H9 (cell line): ENCODE results near the gene ACAD9. TPM values are rescaled to one million over a fixed set of nuclear protein-coding genes. Genes with fewer than 3 reads are reported as not detected.
"Not testable (repeated sequence)": the region's sequence is repeated elsewhere in the genome, so short reads cannot be mapped to it uniquely, and the experiment has no call there.

ENCODE experiments used
- DNase-seq: peaks from one replicate; pipeline ENCODE4 v3.0.0-alpha.2; 2017
- H2AFZ ChIP-seq: one replicate; pipeline ENCODE4 v1.6.1; 2013; ENCODE audit warnings: mild to moderate bottlenecking, low read length, control low read depth, moderate library complexity
- H2AK5ac ChIP-seq: 2 replicates; pipeline ENCODE4 v1.6.1; 2013; ENCODE audit warnings: low read length, control low read depth, mixed read lengths; ENCODE audit not compliant: insufficient read length
- H2BK120ac ChIP-seq: one replicate; pipeline ENCODE4 v1.6.1; 2013; ENCODE audit warnings: low read depth, mild to moderate bottlenecking, low read length, control low read depth, inconsistent platforms; ENCODE audit not compliant: poor library complexity, severe bottlenecking
- H2BK12ac ChIP-seq: 2 replicates; pipeline ENCODE4 v1.6.1; 2013; ENCODE audit warnings: low read length, control low read depth, mixed read lengths, low read depth; ENCODE audit not compliant: insufficient read length
- H2BK15ac ChIP-seq: 2 replicates; pipeline ENCODE4 v1.6.1; 2013; ENCODE audit warnings: low read depth, low read length, control low read depth
- H2BK20ac ChIP-seq: one replicate; pipeline ENCODE4 v1.6.1; 2013; ENCODE audit warnings: low read depth, mild to moderate bottlenecking, low read length, control low read depth, inconsistent platforms; ENCODE audit not compliant: poor library complexity, severe bottlenecking
- H2BK5ac ChIP-seq: 2 replicates; pipeline ENCODE4 v1.6.1; 2013; ENCODE audit warnings: low read length, control low read depth, mixed read lengths; ENCODE audit not compliant: insufficient read length
- H3K14ac ChIP-seq: 2 replicates; pipeline ENCODE4 v1.6.1; 2013; ENCODE audit warnings: low read length, control low read depth; ENCODE audit not compliant: insufficient read depth
- H3K18ac ChIP-seq: 2 replicates; pipeline ENCODE4 v1.6.1; 2013; ENCODE audit warnings: low read depth, mild to moderate bottlenecking, mixed read lengths, low read length, control low read depth; ENCODE audit not compliant: insufficient read length
- H3K23ac ChIP-seq: 2 replicates; pipeline ENCODE4 v1.6.1; 2013; ENCODE audit warnings: low read length, control low read depth, mixed read lengths, low read depth; ENCODE audit not compliant: insufficient read length
- H3K23me2 ChIP-seq: 2 replicates; pipeline ENCODE4 v1.6.1; 2013; ENCODE audit warnings: low read depth, mild to moderate bottlenecking, mixed read lengths, low read length, control low read depth; ENCODE audit not compliant: insufficient read length, poor library complexity, severe bottlenecking
- H3K27ac ChIP-seq: 2 replicates; pipeline ENCODE4 v1.5.1; 2013; ENCODE audit warnings: low read length, control low read depth, mixed read lengths, low read depth; ENCODE audit not compliant: insufficient read length
- H3K27me3 ChIP-seq: 2 replicates; pipeline ENCODE4 v1.6.1; 2013; ENCODE audit warnings: low read length, control low read depth, inconsistent platforms; ENCODE audit not compliant: insufficient read depth
- H3K4ac ChIP-seq: 2 replicates; pipeline ENCODE4 v1.6.1; 2013; ENCODE audit warnings: low read depth, mild to moderate bottlenecking, control low read depth, inconsistent platforms, low read length, moderate library complexity
- H3K4me1 ChIP-seq: 2 replicates; pipeline ENCODE4 v1.6.1; 2013; ENCODE audit warnings: low read length, control low read depth, inconsistent platforms; ENCODE audit not compliant: insufficient read depth
- H3K4me2 ChIP-seq: 2 replicates; pipeline ENCODE4 v1.6.1; 2013; ENCODE audit warnings: low read length, control low read depth, mixed read lengths; ENCODE audit not compliant: insufficient read length, insufficient read depth
- H3K56ac ChIP-seq: 2 replicates; pipeline ENCODE4 v1.6.1; 2013; ENCODE audit warnings: low read depth, mild to moderate bottlenecking, mixed read lengths, low read length, control low read depth; ENCODE audit not compliant: insufficient read length
- H3K79me1 ChIP-seq: 2 replicates; pipeline ENCODE4 v1.6.1; 2013; ENCODE audit warnings: low read depth, mild to moderate bottlenecking, moderate library complexity, low read length, control low read depth, inconsistent platforms; ENCODE audit not compliant: insufficient read depth, poor library complexity, severe bottlenecking
- H3K79me2 ChIP-seq: 2 replicates; pipeline ENCODE4 v1.6.1; 2013; ENCODE audit warnings: low read length, control low read depth, inconsistent platforms; ENCODE audit not compliant: insufficient read depth
- H3K9ac ChIP-seq: 2 replicates; pipeline ENCODE4 v1.6.1; 2013; ENCODE audit warnings: low read length, control low read depth, mixed read lengths; ENCODE audit not compliant: insufficient read length; ENCODE audit errors: extremely low read depth
- H3K9me3 ChIP-seq: one replicate; pipeline ENCODE4 v1.6.1; 2013; ENCODE audit warnings: low read depth, low read length, inconsistent platforms; ENCODE audit not compliant: control insufficient read depth
- H3T11ph ChIP-seq: one replicate; pipeline ENCODE4 v1.6.1; 2013; ENCODE audit warnings: mild to moderate bottlenecking, low read length, control low read depth, inconsistent platforms
- H4K20me1 ChIP-seq: one replicate; pipeline ENCODE4 v1.6.1; 2013; ENCODE audit not compliant: control insufficient read depth, insufficient read length, insufficient read depth
- H4K5ac ChIP-seq: 2 replicates; pipeline ENCODE4 v1.6.1; 2013; ENCODE audit warnings: low read depth, mild to moderate bottlenecking, mixed read lengths, low read length, control low read depth; ENCODE audit not compliant: insufficient read length
- H4K8ac ChIP-seq: replicated peaks from 2 replicates; pipeline ENCODE4 v1.6.1; 2013; ENCODE audit warnings: low read length, control low read depth, mixed read lengths, low read depth; ENCODE audit not compliant: insufficient read length
- H4K91ac ChIP-seq: 2 replicates; pipeline ENCODE4 v1.6.1; 2013; ENCODE audit warnings: low read depth, mild to moderate bottlenecking, moderate library complexity, mixed read lengths, low read length, control low read depth; ENCODE audit not compliant: insufficient read length
- H3K27ac Mint-ChIP-seq, 3 experiments: 2 replicates in 2 of 3; 3 replicates in 1 of 3; pipeline ENCODE4 v1.8.0; 2020 to 2021; ENCODE audit warnings: mixed read lengths in 3 of 3, mild to moderate bottlenecking in 1 of 3, moderate library complexity in 1 of 3
- H3K27me3 Mint-ChIP-seq: 2 replicates; pipeline ENCODE4 v1.8.0; 2021; ENCODE audit warnings: low read depth, mild to moderate bottlenecking, moderate library complexity, mixed read lengths
- H3K36me3 Mint-ChIP-seq, 3 experiments: 2 replicates in 2 of 3; 3 replicates in 1 of 3; pipeline ENCODE4 v1.8.0; 2020 to 2021; ENCODE audit warnings: low read depth in 3 of 3, mixed read lengths in 3 of 3; ENCODE audit not compliant: insufficient read depth in 1 of 3
- H3K4me1 Mint-ChIP-seq, 2 experiments: 2 replicates each; pipeline ENCODE4 v1.8.0; 2020; ENCODE audit warnings: mixed read lengths in 2 of 2
- H3K4me3 Mint-ChIP-seq, 2 experiments: 2 replicates in 1 of 2; 3 replicates in 1 of 2; pipeline ENCODE4 v1.8.0; 2020 to 2021; ENCODE audit warnings: mild to moderate bottlenecking in 2 of 2, mixed read lengths in 2 of 2, moderate library complexity in 1 of 2
- H3K9me3 Mint-ChIP-seq, 2 experiments: 2 replicates in 1 of 2; 3 replicates in 1 of 2; pipeline ENCODE4 v1.8.0; 2020; ENCODE audit warnings: mild to moderate bottlenecking in 2 of 2, mixed read lengths in 2 of 2, moderate library complexity in 1 of 2
- WGBS: extraction: QIAGEN DNeasy Blood & Tissue Kit; methylation state at CpG from one replicate; pipeline ENCODE4 v1.1.7; 2013; ENCODE audit warnings: missing lambda C conversion rate, low lambda C conversion rate, mixed read lengths; ENCODE audit not compliant: insufficient read length; ENCODE audit errors: extremely low coverage; 5-methylcytosine and 5-hydroxymethylcytosine counted together
- total RNA-seq: library from RNA; stranded (reverse); gene quantifications from 2 replicates; pipeline ENCODE4 v1.2.1, GENCODE V29; 2021

ACAD9 gene
- total RNA-seq, 1 experiment from 2014 or later = 43.1 TPM

DNA sequence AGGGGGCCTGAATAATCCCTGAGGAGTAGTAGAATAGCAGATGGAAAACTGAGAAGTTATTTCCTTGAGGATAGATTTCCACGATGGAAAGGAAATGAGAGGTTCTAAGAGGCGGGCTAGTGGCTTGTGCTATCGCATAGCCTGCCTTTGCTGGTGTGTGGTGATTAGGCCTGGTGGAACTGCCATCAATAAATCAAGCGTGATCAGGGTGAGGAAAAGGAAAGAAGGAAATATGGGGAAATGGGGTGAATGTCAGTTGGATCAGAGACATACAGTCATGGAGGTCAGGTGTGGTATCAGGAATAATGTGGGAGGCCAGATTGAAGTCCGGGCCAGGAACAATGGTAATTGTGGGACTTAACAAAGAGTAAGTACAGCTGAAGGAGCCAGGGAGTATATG, 48.7 kb upstream of the ACAD9 start:
- H4K8ac ChIP-seq, H3K23ac ChIP-seq, H3K4me1 Mint-ChIP-seq, H2BK15ac ChIP-seq, H3K9me3 Mint-ChIP-seq, H4K91ac ChIP-seq, H2BK12ac ChIP-seq, H3K36me3 Mint-ChIP-seq, H2BK5ac ChIP-seq, H2BK20ac ChIP-seq, H4K20me1 ChIP-seq, H3K9me3 ChIP-seq, H2AFZ ChIP-seq, H3K27ac Mint-ChIP-seq, DNase-seq, H3K9ac ChIP-seq, H2BK120ac ChIP-seq, H3T11ph ChIP-seq, H3K4me1 ChIP-seq, H3K56ac ChIP-seq, H3K23me2 ChIP-seq, H3K4me3 Mint-ChIP-seq, H3K27me3 Mint-ChIP-seq, H3K18ac ChIP-seq, H3K79me1 ChIP-seq, H3K27ac ChIP-seq, H2AK5ac ChIP-seq, H3K4me2 ChIP-seq, H3K4ac ChIP-seq, H3K79me2 ChIP-seq, H4K5ac ChIP-seq, H3K14ac ChIP-seq, H3K27me3 ChIP-seq: not testable (repeated sequence)
- no CpG with 5 or more reads among the region's 5 CpGs for WGBS

GRCh38 chr3:128832979-128833378, 46.4 kb upstream of the ACAD9 start:
- not testable (repeated sequence) for H3K14ac ChIP-seq, H3K23me2 ChIP-seq, H3K9ac ChIP-seq, H2BK20ac ChIP-seq, DNase-seq, H2BK15ac ChIP-seq, H3K4me3 Mint-ChIP-seq, H2AK5ac ChIP-seq, H2AFZ ChIP-seq, H4K20me1 ChIP-seq, H3K79me1 ChIP-seq, H2BK12ac ChIP-seq, H4K91ac ChIP-seq, H3K9me3 Mint-ChIP-seq, H2BK5ac ChIP-seq, H3K27me3 ChIP-seq, H4K8ac ChIP-seq, H3K4ac ChIP-seq, H3K23ac ChIP-seq, H3K36me3 Mint-ChIP-seq, H3K27ac ChIP-seq, H3K4me1 ChIP-seq, H3K9me3 ChIP-seq, H3K27ac Mint-ChIP-seq, H3K79me2 ChIP-seq, H2BK120ac ChIP-seq, H3K4me2 ChIP-seq, H3K4me1 Mint-ChIP-seq, H3K56ac ChIP-seq, H3T11ph ChIP-seq, H4K5ac ChIP-seq, H3K18ac ChIP-seq, H3K27me3 Mint-ChIP-seq
- no CpG with 5 or more reads among the region's 5 CpGs for WGBS
